Karpas-422 (cell line): Measurements from ENCODE around the gene PKNOX2. TPM values are rescaled to one million over a fixed set of nuclear protein-coding genes. Genes with fewer than 3 reads are reported as not detected.

ENCODE experiments used
- DNase-seq: peaks from one replicate; pipeline ENCODE4 v3.0.0-alpha.2; 2015
- H2AFZ ChIP-seq: fragments of 200-600 bp; sonication (generic); 2 replicates; pipeline ENCODE4 v1.6.1; 2014; ENCODE audit warnings: antibody characterized with exemption, low read length, mixed read lengths
- H3K27ac ChIP-seq: fragments of 200-600 bp; sonication (generic); 2 replicates; pipeline ENCODE4 v1.5.1; 2014; ENCODE audit warnings: mild to moderate bottlenecking, low read length, moderate library complexity
- H3K27me3 ChIP-seq: fragments of 200-600 bp; sonication (generic); 2 replicates; pipeline ENCODE4 v1.6.1; 2014; ENCODE audit warnings: low read length, mixed read lengths
- H3K36me3 ChIP-seq: fragments of 200-600 bp; sonication (generic); 2 replicates; pipeline ENCODE4 v1.6.1; 2014; ENCODE audit warnings: low read length, mixed read lengths; ENCODE audit not compliant: insufficient read depth
- H3K4me1 ChIP-seq: fragments of 200-600 bp; sonication (generic); 2 replicates; pipeline ENCODE4 v1.6.1; 2014; ENCODE audit warnings: mild to moderate bottlenecking, low read length, mixed read lengths
- H3K4me2 ChIP-seq: fragments of 200-600 bp; sonication (generic); 2 replicates; pipeline ENCODE4 v1.6.1; 2014; ENCODE audit warnings: low read length, low read depth, mild to moderate bottlenecking; ENCODE audit not compliant: poor library complexity, severe bottlenecking
- H3K4me3 ChIP-seq: fragments of 200-600 bp; sonication (generic); 2 replicates; pipeline ENCODE4 v1.5.1; 2014; ENCODE audit warnings: mild to moderate bottlenecking, antibody characterized with exemption, low read length, mixed read lengths
- H3K79me2 ChIP-seq: fragments of 200-600 bp; sonication (generic); 2 replicates; pipeline ENCODE4 v1.6.1; 2014; ENCODE audit warnings: mild to moderate bottlenecking, low read length, mixed read lengths
- H3K9ac ChIP-seq: fragments of 200-600 bp; sonication (generic); 2 replicates; pipeline ENCODE4 v1.6.0; 2014; ENCODE audit warnings: low read length
- H3K9me2 ChIP-seq: fragments of 200-600 bp; sonication (generic), shearing (Covaris generic); replicated peaks from 2 replicates; pipeline ENCODE4 v1.6.0; 2014; ENCODE audit warnings: mild to moderate bottlenecking, low read length, moderate library complexity; ENCODE audit not compliant: insufficient read depth
- H3K9me3 ChIP-seq: fragments of 300-700, 200-600 bp; sonication (generic); 2 replicates; pipeline ENCODE4 v1.6.1; 2014; ENCODE audit warnings: low read length, mixed read lengths
- H4K20me1 ChIP-seq: fragments of 200-600 bp; sonication (generic); 2 replicates; pipeline ENCODE4 v1.6.1; 2014; ENCODE audit warnings: mild to moderate bottlenecking, antibody characterized with exemption, low read length, low read depth; ENCODE audit not compliant: insufficient read depth
- total RNA-seq: library from RNA; depleted of rRNA; stranded (reverse); fragments of >200 nt; shearing (Covaris generic); gene quantifications from 2 replicates; pipeline ENCODE4 v1.2.3, GENCODE V29; 2014; ENCODE audit warnings: low replicate concordance

The PKNOX2 gene
- total RNA-seq, 1 experiment from 2014 or later: 1.5 TPM

DNA sequence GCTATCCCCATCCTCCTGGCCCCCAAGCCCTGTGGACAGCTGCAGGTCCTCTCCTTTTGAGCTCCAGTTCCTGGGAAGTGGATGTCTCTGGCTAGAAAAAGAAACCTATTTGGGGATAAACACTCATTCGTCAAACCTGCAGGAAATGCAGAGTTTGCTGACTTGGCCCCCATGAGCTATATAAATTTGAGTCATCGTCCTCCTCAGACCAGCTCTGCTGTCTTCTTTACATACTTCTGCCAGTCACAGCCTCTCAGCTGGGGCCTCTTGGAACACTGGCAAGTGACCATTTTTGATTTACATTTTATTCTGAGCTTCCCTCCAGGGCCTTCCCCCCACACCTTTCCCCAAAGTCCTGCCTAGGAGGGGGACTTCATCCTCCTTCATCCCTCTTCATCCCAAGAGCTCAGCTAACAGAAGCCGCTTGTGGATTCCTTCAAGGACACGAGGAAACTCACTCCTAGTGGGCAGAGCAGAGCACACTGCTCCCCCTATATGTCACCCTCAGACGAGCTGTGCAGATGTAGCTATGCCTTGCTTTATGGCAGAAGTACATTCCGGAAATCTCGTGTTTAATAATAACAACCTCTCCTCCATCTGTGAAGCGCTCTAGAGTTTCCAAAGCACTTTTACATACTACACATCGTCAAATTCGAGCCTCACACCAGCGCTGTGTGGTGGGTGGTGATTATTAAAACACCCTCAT lies 199.7 kb downstream of the PKNOX2 start:
- Histone ChIP-seq H3K4me2 (peak overlapping the region; percentile 73), H2AFZ (no peak overlapping the region), H3K79me2 (no peaks in the 10 kb centered on the region), H3K27me3 (no peaks in the 10 kb centered on the region), H3K9ac (peak overlapping the region; percentile 86), H3K4me3 (peak overlapping the region; percentile 27; the same call in 1 of the 2 replicates), H4K20me1 (no peaks in the 10 kb centered on the region), H3K27ac (peak overlapping the region; percentile 100), H3K36me3 (no peaks in the 10 kb centered on the region), H3K9me2 (no peaks in the 10 kb centered on the region), H3K9me3 (no peaks in the 10 kb centered on the region), H3K4me1 (peaks cover 98% of the 10 kb centered on the region)
- DNase-seq: no peak

DNA sequence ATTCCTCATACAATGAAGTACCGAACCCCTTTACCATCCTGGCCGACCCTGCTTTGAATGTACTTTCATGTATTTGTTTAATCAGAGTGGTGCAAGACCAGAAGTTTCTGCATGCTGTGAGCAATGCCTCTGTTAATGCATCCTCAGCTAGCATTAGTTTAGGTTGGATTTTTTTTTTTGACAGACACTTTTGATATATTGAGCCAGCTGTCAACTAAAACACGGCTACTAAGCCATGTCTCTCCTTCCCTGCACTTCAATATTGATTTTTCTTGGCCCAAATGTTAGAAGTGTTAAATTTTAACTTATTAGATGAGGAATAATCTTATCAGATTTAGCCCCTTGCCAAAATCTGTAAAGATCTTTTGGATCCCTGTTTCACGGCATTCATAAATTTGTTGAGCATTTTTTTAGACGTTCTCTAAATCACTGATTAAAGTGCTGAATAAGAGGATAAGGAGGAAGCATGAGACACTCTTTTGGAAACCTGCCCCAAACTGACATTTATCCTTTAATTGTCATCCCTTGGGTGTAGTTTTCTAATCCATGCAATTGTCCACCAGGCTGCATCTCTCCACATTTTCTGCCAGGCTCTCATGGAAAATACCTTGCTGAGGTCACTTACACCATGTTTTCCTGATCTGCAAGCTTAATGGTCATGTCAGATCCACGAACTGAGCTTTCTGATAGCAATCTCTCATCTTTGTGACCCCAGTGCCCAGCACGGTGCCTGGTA lies 200.8 kb downstream of the PKNOX2 start:
- H3K9me2 ChIP-seq: no peaks in the 10 kb centered on the region
- H3K36me3 ChIP-seq: no peaks in the 10 kb centered on the region
- peak overlapping the region; percentile 86 for H3K9ac ChIP-seq
- peak overlapping the region; percentile 100 for H3K27ac ChIP-seq
- H2AFZ ChIP-seq: no peak overlapping the region
- H3K4me2 ChIP-seq: peak overlapping the region; percentile 73
- DNase-seq: peak; percentile 71
- H3K27me3 ChIP-seq: no peaks in the 10 kb centered on the region
- H3K4me3 ChIP-seq: 0 out of 2 replicates have a peak overlapping the region, but pooled peaks have one; percentile 9
- no peaks in the 10 kb centered on the region for H3K9me3 ChIP-seq
- no peaks in the 10 kb centered on the region for H4K20me1 ChIP-seq
- peaks cover 98% of the 10 kb centered on the region for H3K4me1 ChIP-seq
- no peaks in the 10 kb centered on the region for H3K79me2 ChIP-seq

DNA sequence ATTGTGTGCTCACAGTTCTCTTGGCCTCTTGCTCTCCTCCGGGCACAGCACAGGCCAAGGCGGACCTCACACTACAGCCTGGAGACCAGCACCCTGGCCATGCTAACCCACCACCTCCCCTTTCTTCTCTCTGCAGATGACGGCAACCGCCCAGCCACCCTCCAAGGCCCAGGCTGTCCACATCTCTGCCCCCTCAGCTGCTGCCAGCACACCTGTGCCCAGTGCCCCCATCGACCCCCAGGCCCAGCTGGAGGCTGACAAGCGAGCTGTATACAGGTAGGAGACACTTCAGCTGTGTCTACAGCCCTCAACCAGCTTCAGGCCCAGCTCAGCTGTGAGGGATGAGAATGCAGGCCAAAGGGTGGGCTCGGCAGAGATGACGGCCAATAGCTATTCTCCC lies 203.2 kb downstream of the PKNOX2 start:
- peak overlapping the region; percentile 64 for H3K9ac ChIP-seq
- peaks cover 100% of the 10 kb centered on the region for H3K4me1 ChIP-seq
- H3K9me3 ChIP-seq: no peaks in the 10 kb centered on the region
- no peak overlapping the region for H2AFZ ChIP-seq
- no peaks in the 10 kb centered on the region for H3K79me2 ChIP-seq
- no peak overlapping the region for H3K4me2 ChIP-seq
- H3K36me3 ChIP-seq: no peaks in the 10 kb centered on the region
- peak overlapping the region; percentile 100 for H3K27ac ChIP-seq
- no peaks in the 10 kb centered on the region for H3K9me2 ChIP-seq
- H4K20me1 ChIP-seq: no peaks in the 10 kb centered on the region
- no peaks in the 10 kb centered on the region for H3K27me3 ChIP-seq
- DNase-seq: no peak
- H3K4me3 ChIP-seq: no peak overlapping the region

DNA sequence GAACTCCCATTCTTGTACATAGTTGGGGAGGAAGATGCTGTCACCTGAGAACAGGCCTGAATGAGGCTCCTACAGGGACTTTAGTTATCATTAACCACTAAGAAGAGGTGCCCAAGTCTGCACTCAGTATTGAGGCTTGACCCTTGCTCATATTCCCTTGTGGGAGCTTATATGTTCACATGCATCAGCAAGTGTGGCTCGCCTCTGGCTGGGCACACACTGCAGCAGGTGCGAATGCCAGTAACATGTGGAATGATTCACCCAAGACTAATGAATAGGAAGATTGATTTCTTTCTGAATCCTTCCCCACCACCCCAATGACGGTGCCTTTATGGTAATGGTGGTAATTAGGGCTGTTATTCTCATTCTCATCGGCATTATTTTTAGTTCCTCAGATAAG lies 204.2 kb downstream of the PKNOX2 start:
- no peaks in the 10 kb centered on the region for H4K20me1 ChIP-seq
- DNase-seq: no peak
- no peak overlapping the region for H3K4me3 ChIP-seq
- no peaks in the 10 kb centered on the region for H3K27me3 ChIP-seq
- peak overlapping the region; percentile 57 for H3K4me2 ChIP-seq
- peak overlapping the region; percentile 100 for H3K27ac ChIP-seq
- H3K4me1 ChIP-seq: peaks cover 100% of the 10 kb centered on the region
- no peak overlapping the region for H2AFZ ChIP-seq
- H3K79me2 ChIP-seq: no peaks in the 10 kb centered on the region
- H3K36me3 ChIP-seq: no peaks in the 10 kb centered on the region
- no peaks in the 10 kb centered on the region for H3K9me2 ChIP-seq
- H3K9me3 ChIP-seq: no peaks in the 10 kb centered on the region
- H3K9ac ChIP-seq: peak overlapping the region; percentile 73

DNA sequence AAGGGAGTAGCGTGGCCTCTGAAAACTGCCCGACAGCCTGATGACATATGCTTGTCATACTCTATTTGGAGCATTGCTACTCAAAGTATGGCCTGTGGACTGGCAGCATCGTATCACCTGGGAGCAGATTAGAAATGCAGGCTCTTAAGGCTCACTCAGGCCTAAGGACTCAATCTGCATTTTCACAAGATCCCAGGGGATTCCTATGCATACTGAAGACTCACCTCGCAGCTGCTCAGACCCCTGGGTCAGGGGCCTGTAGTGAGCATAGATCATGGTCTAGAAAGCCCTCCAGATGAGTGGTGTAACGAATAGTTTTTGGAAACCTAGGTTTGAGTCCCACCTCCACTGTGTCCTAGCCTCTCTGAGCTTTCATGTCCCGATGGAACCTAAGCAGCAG lies 205.3 kb downstream of the PKNOX2 start:
- Histone ChIP-seq H2AFZ (no peak overlapping the region), H3K4me1 (peaks cover 100% of the 10 kb centered on the region), H3K9me3 (no peaks in the 10 kb centered on the region), H3K36me3 (no peaks in the 10 kb centered on the region), H3K27me3 (no peaks in the 10 kb centered on the region), H3K4me3 (peak overlapping the region; percentile 7; the same call in 1 of the 2 replicates), H3K79me2 (no peaks in the 10 kb centered on the region), H3K4me2 (peak overlapping the region; percentile 57), H3K27ac (peak overlapping the region; percentile 100), H3K9me2 (no peaks in the 10 kb centered on the region), H3K9ac (peak overlapping the region; percentile 73), H4K20me1 (no peaks in the 10 kb centered on the region)
- peak; percentile 77 for DNase-seq

DNA sequence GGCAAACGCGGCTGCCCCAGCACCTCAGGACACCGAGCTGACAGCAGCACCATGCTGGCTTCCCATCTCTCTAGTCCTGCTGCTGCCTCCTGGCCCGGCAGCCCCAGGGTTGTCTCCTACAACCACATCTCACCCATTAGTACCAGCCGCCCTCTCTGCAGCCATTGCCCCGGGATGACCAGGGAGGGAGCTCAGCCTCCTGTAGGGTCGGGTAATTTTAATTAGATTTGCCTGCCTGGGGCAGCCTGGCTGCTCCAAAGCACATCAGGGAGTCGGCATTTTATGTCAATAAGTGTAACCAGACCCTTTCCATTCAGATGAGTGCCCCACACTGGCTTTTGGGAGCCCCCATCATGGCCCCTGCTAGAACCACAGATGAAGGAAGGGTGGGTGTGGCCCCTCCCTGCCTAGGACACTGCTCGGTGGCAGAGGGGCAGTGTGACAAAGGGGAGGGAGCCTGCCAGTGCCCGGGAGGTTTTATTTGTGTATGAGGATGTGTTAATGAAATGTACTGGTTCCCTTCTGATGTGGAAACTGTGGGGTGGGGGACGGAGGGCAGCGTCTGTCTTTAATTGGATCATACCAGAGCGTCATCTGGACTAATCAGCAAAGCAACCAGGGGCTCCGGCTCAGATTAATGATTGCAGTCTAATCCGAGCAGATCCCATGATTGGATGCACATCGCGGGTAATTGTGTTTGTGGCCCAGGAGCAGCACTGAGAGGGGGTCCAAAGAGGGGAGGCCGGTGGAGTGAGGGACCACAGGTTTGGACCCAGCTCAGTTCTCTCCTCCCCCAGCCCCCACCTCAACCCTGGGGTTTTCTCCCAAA lies 206.2 kb downstream of the PKNOX2 start:
- Histone ChIP-seq H3K9me2 (no peaks in the 10 kb centered on the region), H3K9ac (peak overlapping the region; percentile 73), H3K36me3 (no peaks in the 10 kb centered on the region), H3K27me3 (no peaks in the 10 kb centered on the region), H3K4me3 (peak overlapping the region; percentile 7; the same call in 1 of the 2 replicates), H3K9me3 (no peaks in the 10 kb centered on the region), H3K79me2 (no peaks in the 10 kb centered on the region), H4K20me1 (no peaks in the 10 kb centered on the region), H3K4me2 (peak overlapping the region; percentile 57), H3K27ac (peak overlapping the region; percentile 100), H2AFZ (no peak overlapping the region), H3K4me1 (peaks cover 100% of the 10 kb centered on the region)
- DNase-seq: no peak

DNA sequence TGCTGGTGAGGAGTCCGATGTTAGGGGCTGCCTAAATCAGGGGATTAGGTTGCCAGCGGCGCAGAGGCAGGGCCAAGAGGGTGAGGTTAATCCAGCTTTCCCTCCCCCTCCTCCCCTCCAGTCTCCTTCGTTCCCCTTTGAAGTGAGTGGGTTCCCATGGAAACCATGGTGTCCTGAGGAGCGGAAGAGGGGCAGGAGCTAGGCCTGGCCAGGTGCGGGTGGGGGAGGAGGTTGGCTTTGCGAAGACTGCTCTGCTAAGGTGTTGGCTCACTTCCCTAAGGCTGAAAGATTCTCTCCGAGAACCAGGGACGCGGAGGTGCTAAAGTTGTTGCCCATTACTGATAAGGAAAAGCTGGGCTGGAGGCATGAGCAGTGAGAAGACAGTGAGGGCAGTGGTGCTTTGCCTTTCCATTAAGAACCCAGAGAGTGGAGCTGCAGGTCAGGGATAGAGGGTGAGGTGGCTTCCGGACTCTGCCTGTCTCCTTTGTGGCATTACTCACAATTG lies 206.9 kb downstream of the PKNOX2 start:
- Histone ChIP-seq H3K4me1 (peaks cover 100% of the 10 kb centered on the region), H3K9me3 (no peaks in the 10 kb centered on the region), H3K79me2 (no peaks in the 10 kb centered on the region), H3K27ac (peak overlapping the region; percentile 100), H3K36me3 (no peaks in the 10 kb centered on the region), H3K4me2 (peak overlapping the region; percentile 57), H3K9ac (peak overlapping the region; percentile 73), H2AFZ (no peak overlapping the region), H3K27me3 (no peaks in the 10 kb centered on the region), H3K9me2 (no peaks in the 10 kb centered on the region), H4K20me1 (no peaks in the 10 kb centered on the region), H3K4me3 (no peak overlapping the region; the same call in 1 of the 2 replicates)
- DNase-seq: no peak
